Subcutaneous abdominal adipose tissue (tissue), 5 donors: Measurements from ENCODE around the gene AFAP1.

Source experiments
- H3K27ac ChIP-seq: one replicate; pipeline ENCODE4 v1.7.0; 2013; ENCODE audit warnings: low read depth, mild to moderate bottlenecking, inconsistent platforms, low read length, moderate library complexity
- H3K27me3 ChIP-seq, 5 donors: one replicate each; pipeline ENCODE4 v1.7.0; 2013; ENCODE audit warnings: low read length in 5 of 5, inconsistent platforms in 1 of 5; ENCODE audit not compliant: control insufficient read depth in 5 of 5, insufficient read depth in 4 of 5
- H3K36me3 ChIP-seq, 5 donors: one replicate each; pipeline ENCODE4 v1.7.0; 2013; ENCODE audit warnings: low read length in 5 of 5; ENCODE audit not compliant: control insufficient read depth in 5 of 5, insufficient read depth in 5 of 5
- H3K4me1 ChIP-seq, 5 donors: one replicate each; pipeline ENCODE4 v1.7.0; 2013; ENCODE audit warnings: low read length in 5 of 5, mild to moderate bottlenecking in 3 of 5, moderate library complexity in 1 of 5; ENCODE audit not compliant: control insufficient read depth in 5 of 5, insufficient read depth in 5 of 5
- H3K4me3 ChIP-seq, 5 donors: one replicate each; pipeline ENCODE4 v1.7.0; 2013; ENCODE audit warnings: low read length in 5 of 5, low read depth in 1 of 5
- H3K9ac ChIP-seq, 5 donors: one replicate each; pipeline ENCODE4 v1.7.0; 2013; ENCODE audit warnings: low read length in 5 of 5, mild to moderate bottlenecking in 4 of 5, moderate library complexity in 3 of 5
- H3K9me3 ChIP-seq, 5 donors: one replicate each; pipeline ENCODE4 v1.7.0; 2013; ENCODE audit warnings: low read length in 5 of 5; ENCODE audit not compliant: control insufficient read depth in 5 of 5
- donor health status: healthy.
- donor health status: healthy.
- donor health status: healthy.
- donor health status: healthy.
- donor health status: healthy.

AFAP1 gene

GRCh38 chr4:7885216-7886006 lies 54.2 kb downstream of the AFAP1 start:
- H3K9ac ChIP-seq: no peak overlapping the region
- H3K4me1 ChIP-seq: peaks cover 3 to 20% (median 17%) of the 10 kb centered on the region in 5 donors
- peaks cover 0 to 3% (median 0%) of the 10 kb centered on the region in 5 donors for H3K9me3 ChIP-seq
- no peaks in the 10 kb centered on the region for H3K36me3 ChIP-seq
- no peak overlapping the region for H3K27ac ChIP-seq
- no peaks in the 10 kb centered on the region for H3K27me3 ChIP-seq
- H3K4me3 ChIP-seq: no peak overlapping the region

GRCh38 chr4:7880683-7881082 lies 59.0 kb downstream of the AFAP1 start:
- no peak overlapping the region for H3K4me3 ChIP-seq

GRCh38 chr4:7879127-7879526 lies 60.5 kb downstream of the AFAP1 start:
- no peaks in the 10 kb centered on the region for H3K36me3 ChIP-seq
- no peaks in the 10 kb centered on the region for H3K9me3 ChIP-seq
- no peak overlapping the region for H3K4me3 ChIP-seq
- H3K27me3 ChIP-seq: no peaks in the 10 kb centered on the region
- H3K4me1 ChIP-seq: peaks cover 0 to 17% (median 11%) of the 10 kb centered on the region in 5 donors
- H3K9ac ChIP-seq: no peak overlapping the region
- no peak overlapping the region for H3K27ac ChIP-seq

More at GRCh38 chr4:7880683-7881082, 59.0 kb downstream of the AFAP1 start:
- no peak overlapping the region for H3K9ac ChIP-seq
- no peaks in the 10 kb centered on the region for H3K9me3 ChIP-seq
- H3K27me3 ChIP-seq: no peaks in the 10 kb centered on the region
- H3K27ac ChIP-seq: no peak overlapping the region
- peaks cover 0 to 18% (median 12%) of the 10 kb centered on the region in 5 donors for H3K4me1 ChIP-seq
- H3K36me3 ChIP-seq: no peaks in the 10 kb centered on the region

- H3K9ac ChIP-seq: no peak overlapping the region
- H3K4me1 ChIP-seq: peaks cover 0 to 17% (median 14%) of the 10 kb centered on the region in 5 donors
- no peak overlapping the region for H3K4me3 ChIP-seq
- no peaks in the 10 kb centered on the region for H3K9me3 ChIP-seq
- H3K27ac ChIP-seq: no peak overlapping the region
- no peaks in the 10 kb centered on the region for H3K36me3 ChIP-seq
- H3K27me3 ChIP-seq: no peaks in the 10 kb centered on the region
Observed at GRCh38 chr4:7878323-7878722, 61.3 kb downstream of the AFAP1 start.

- Histone ChIP-seq H3K36me3 (no peaks in the 10 kb centered on the region), H3K4me1 (peaks cover 2 to 22% (median 20%) of the 10 kb centered on the region in 5 donors), H3K9me3 (no peaks in the 10 kb centered on the region), H3K27me3 (no peaks in the 10 kb centered on the region), H3K9ac (no peak overlapping the region), H3K4me3 (no peak overlapping the region), H3K27ac (no peak overlapping the region)
Observed at GRCh38 chr4:7877176-7877575, 62.5 kb downstream of the AFAP1 start.

GRCh38 chr4:7876201-7876875 lies 63.3 kb downstream of the AFAP1 start:
- Histone ChIP-seq H3K4me3 (no peak overlapping the region), H3K9me3 (no peaks in the 10 kb centered on the region), H3K36me3 (peaks cover 0 to 2% (median 0%) of the 10 kb centered on the region in 5 donors), H3K27ac (no peak overlapping the region), H3K9ac (peak overlapping the region in 1 of 5 donors; percentile 10), H3K27me3 (no peaks in the 10 kb centered on the region), H3K4me1 (peaks cover 4 to 30% (median 27%) of the 10 kb centered on the region in 5 donors)

- Histone ChIP-seq H3K4me3 (no peak overlapping the region), H3K27ac (no peak overlapping the region), H3K36me3 (peaks cover 0 to 7% (median 4%) of the 10 kb centered on the region in 5 donors), H3K9me3 (no peaks in the 10 kb centered on the region), H3K9ac (no peak overlapping the region), H3K4me1 (peaks cover 4 to 35% (median 31%) of the 10 kb centered on the region in 5 donors), H3K27me3 (no peaks in the 10 kb centered on the region)
Observed at GRCh38 chr4:7874838-7875237, 64.8 kb downstream of the AFAP1 start.

- Histone ChIP-seq H3K27ac (no peak overlapping the region), H3K4me3 (no peak overlapping the region), H3K4me1 (peaks cover 4 to 35% (median 30%) of the 10 kb centered on the region in 5 donors), H3K36me3 (peaks cover 0 to 8% (median 4%) of the 10 kb centered on the region in 5 donors), H3K9ac (no peak overlapping the region), H3K27me3 (no peaks in the 10 kb centered on the region), H3K9me3 (no peaks in the 10 kb centered on the region)
Observed at GRCh38 chr4:7873881-7874280, 65.8 kb downstream of the AFAP1 start.

GRCh38 chr4:7872264-7872771 lies 67.3 kb downstream of the AFAP1 start:
- Histone ChIP-seq H3K27me3 (no peaks in the 10 kb centered on the region), H3K9me3 (no peaks in the 10 kb centered on the region), H3K36me3 (peaks cover 2 to 18% (median 12%) of the 10 kb centered on the region in 5 donors), H3K4me3 (no peak overlapping the region), H3K27ac (peak overlapping the region; percentile 76), H3K4me1 (peaks cover 4 to 35% (median 30%) of the 10 kb centered on the region in 5 donors), H3K9ac (no peak overlapping the region)

GRCh38 chr4:7871356-7871755 lies 68.3 kb downstream of the AFAP1 start:
- peak overlapping the region in 1 of 5 donors; percentile 8 for H3K9ac ChIP-seq
- peak overlapping the region; percentile 76 for H3K27ac ChIP-seq
- peak overlapping the region in 2 of 5 donors; percentile 25 to 32 for H3K4me3 ChIP-seq

More at GRCh38 chr4:7871356-7871755, 68.3 kb downstream of the AFAP1 start:
- no peaks in the 10 kb centered on the region for H3K27me3 ChIP-seq
- H3K4me1 ChIP-seq: peaks cover 4 to 30% (median 25%) of the 10 kb centered on the region in 5 donors
- H3K9me3 ChIP-seq: no peaks in the 10 kb centered on the region
- peaks cover 2 to 21% (median 15%) of the 10 kb centered on the region in 5 donors for H3K36me3 ChIP-seq
